HG03521 (cell line): ENCODE data around the gene CR1L.
"Not testable (repeated sequence)": the region's sequence is repeated elsewhere in the genome, so short reads cannot be mapped to it uniquely, and the experiment has no call there.

Source experiments
- ATAC-seq: cut with Tn5 transposase; IDR thresholded peaks from one replicate; pipeline ENCODE4 v1.9.1; 2021; ENCODE audit warnings: mild to moderate bottlenecking, moderate library complexity; ENCODE audit not compliant: unreplicated experiment

The CR1L gene

GRCh38 chr1:207645635-207646081, 725 bp downstream of the CR1L start:
- no peak for ATAC-seq

- ATAC-seq: no peak
These were observed 1.2 kb downstream of the CR1L start for GRCh38 chr1:207646171-207646570.

GRCh38 chr1:207646944-207647579, 2.1 kb downstream of the CR1L start:
- no peak for ATAC-seq

GRCh38 chr1:207647671-207648333, 2.9 kb downstream of the CR1L start:
- no peak for ATAC-seq

GRCh38 chr1:207648334-207649209, 3.6 kb downstream of the CR1L start:
- no peak for ATAC-seq

- no peak for ATAC-seq
These were observed 4.3 kb downstream of the CR1L start for GRCh38 chr1:207649210-207649753.

GRCh38 chr1:207649865-207650580, 5.1 kb downstream of the CR1L start:
- ATAC-seq: no peak

- no peak for ATAC-seq
These were observed 6.7 kb downstream of the CR1L start for GRCh38 chr1:207651583-207651982.

GRCh38 chr1:207654320-207654719, 9.4 kb downstream of the CR1L start:
- ATAC-seq: no peak

GRCh38 chr1:207658408-207658807, 13.5 kb downstream of the CR1L start:
- no peak for ATAC-seq

GRCh38 chr1:207658904-207659485, 14.1 kb downstream of the CR1L start:
- no peak for ATAC-seq

- ATAC-seq: no peak
These were observed 14.7 kb downstream of the CR1L start for GRCh38 chr1:207659545-207660153.

- ATAC-seq: not testable (repeated sequence)
These were observed 16.5 kb downstream of the CR1L start for GRCh38 chr1:207661420-207661819.

- no peak for ATAC-seq
These were observed 21.4 kb downstream of the CR1L start for GRCh38 chr1:207666342-207666741.

GRCh38 chr1:207669528-207670009, 24.6 kb downstream of the CR1L start:
- ATAC-seq: no peak

GRCh38 chr1:207670192-207670591, 25.3 kb downstream of the CR1L start:
- ATAC-seq: no peak

GRCh38 chr1:207670997-207671396, 26.1 kb downstream of the CR1L start:
- ATAC-seq: no peak

GRCh38 chr1:207672522-207673130, 27.7 kb downstream of the CR1L start:
- ATAC-seq: no peak

GRCh38 chr1:207673399-207673798, 28.5 kb downstream of the CR1L start:
- no peak for ATAC-seq
